Stomach (tissue), 9 donors: ENCODE results near the gene ANGPTL7. TPM values are rescaled to one million over a fixed set of nuclear protein-coding genes. Genes with fewer than 3 reads are reported as not detected.

Experiments
- DNase-seq, 2 donors: peaks; one replicate each; pipeline versions ENCODE4 v3.0.0 to v3.0.0-alpha.2; 2013 to 2019
- H3K27ac ChIP-seq, 5 donors: fragments of 200-600 bp in 4 of 5; sonication (generic) in 4 of 5; one replicate each; pipeline ENCODE4 v1.5.1; 2013 to 2019; ENCODE audit warnings: mild to moderate bottlenecking in 1 of 5, moderate library complexity in 1 of 5
- H3K27me3 ChIP-seq, 3 donors: fragments of 200-600 bp; sonication (generic); one replicate each; pipeline ENCODE4 v1.5.1; 2017 to 2019; ENCODE audit warnings: mixed run types in 1 of 3
- H3K36me3 ChIP-seq, 4 donors: fragments of 200-600 bp; sonication (generic); 1 replicate in 3 of 4; 2 replicates in 1 of 4; pipeline ENCODE4 v1.5.1; 2016 to 2019
- H3K4me1 ChIP-seq, 4 donors: fragments of 200-600 bp; sonication (generic); one replicate each; pipeline ENCODE4 v1.5.1; 2016 to 2019
- H3K4me3 ChIP-seq, 4 donors: fragments of 200-600 bp; sonication (generic) in 3 of 4; one replicate each; pipeline ENCODE4 v1.5.1; 2016 to 2019; ENCODE audit warnings: mild to moderate bottlenecking in 1 of 4
- H3K9me3 ChIP-seq, 4 donors: fragments of 200-600 bp; sonication (generic); one replicate each; pipeline ENCODE4 v1.5.1; 2016 to 2019
- CTCF ChIP-seq, 7 experiments: fragments of 450-650 bp in 4 of 7; fragments of 200-600 bp in 3 of 7; sonication (generic) in 3 of 7; IDR thresholded peaks; one replicate each; pipeline ENCODE4 v1.5.1; 2016 to 2019; ENCODE audit warnings: antibody characterized with exemption in 7 of 7, control low read depth in 2 of 7, mild to moderate bottlenecking in 1 of 7
- EP300 ChIP-seq: sonication (generic); formaldehyde crosslinking; IDR thresholded peaks from one replicate; pipeline ENCODE4 v1.6.1; 2017; ENCODE audit warnings: antibody characterized with exemption
- POLR2A ChIP-seq, 4 donors: fragments of 450-650 bp; IDR thresholded peaks; one replicate each; pipeline ENCODE4 v1.6.1; 2016; ENCODE audit warnings: antibody characterized with exemption in 4 of 4, control low read depth in 2 of 4, mild to moderate bottlenecking in 1 of 4, moderate library complexity in 1 of 4
- POLR2AphosphoS5 ChIP-seq, 3 donors: sonication (generic); formaldehyde crosslinking; IDR thresholded peaks; one replicate each; pipeline ENCODE4 v1.6.1; 2016; ENCODE audit warnings: antibody characterized with exemption in 3 of 3
- WGBS, 5 donors: extraction: QIAGEN DNeasy Blood & Tissue Kit in 3 of 5; methylation state at CpG; one replicate each; pipeline versions ENCODE4 v1.1.5 to v1.1.7; 2013 to 2018; 5-methylcytosine and 5-hydroxymethylcytosine counted together
- intact Hi-C: fragments of 100-400 bp; cut with DNase I; formaldehyde crosslinking; loops from one replicate; pipeline ENCODE4 v1.15.1; 2023; ENCODE audit warnings: low total_unique reads
- polyA plus RNA-seq, 3 donors: library from polyadenylated mRNA; stranded (reverse); fragments of 200-250 nt; gene quantifications; one replicate each; pipeline ENCODE4 v1.2.3, GENCODE V29; 2013
- total RNA-seq, 5 donors: library from RNA; depleted of rRNA; stranded (reverse); fragments of >200 nt; gene quantifications; one replicate each; pipeline versions ENCODE4 v1.1.0 to v1.2.3, GENCODE V29; 2014 to 2016
- donor health status: healthy with polysubstance abuse.
- donor health status: Bipolar disorder and iron deficiency.
- donor health status: healthy.

ANGPTL7 gene
- total and polyA plus RNA-seq, 8 donors, result 0.55 to 2.6 (median 1.6) TPM; not detected in 5

GRCh38 chr1:11144570-11145256, 44.4 kb upstream of the ANGPTL7 start:
- 76 to 89% (median 86%) methylated on average over 12 of the region's 12 CpGs for WGBS, 5 donors
- Histone ChIP-seq H3K4me3 (no peak overlapping the region), H3K36me3 (peaks cover 61 to 98% (median 96%) of the 10 kb centered on the region in 4 donors), H3K27ac (no peak overlapping the region), H3K4me1 (no peaks in the 10 kb centered on the region), H3K9me3 (no peaks in the 10 kb centered on the region), H3K27me3 (no peaks in the 10 kb centered on the region)
- TF ChIP-seq CTCF (IDR thresholded peaks at IDR 0.05) (no peak), EP300 (no peak), POLR2A (IDR thresholded peaks at IDR 0.05) (no peak), POLR2AphosphoS5 (IDR thresholded peaks at IDR 0.05) (no peak)
- intact Hi-C loops, result no loop called here
- no peak for DNase-seq

- 94 to 99% (median 95%) methylated on average over 5 to 6 of the region's 6 CpGs for WGBS, 5 donors
- intact Hi-C loops, result no loop called here
- peaks cover 0 to 5% (median 0%) of the 10 kb centered on the region in 4 donors for H3K4me1 ChIP-seq
- no peak for TF ChIP-seq CTCF (IDR thresholded peaks at IDR 0.05)
- no peak for TF ChIP-seq EP300
- TF ChIP-seq POLR2AphosphoS5 (IDR thresholded peaks at IDR 0.05), result no peak
- no peak for TF ChIP-seq POLR2A (IDR thresholded peaks at IDR 0.05)
- no peaks in the 10 kb centered on the region for H3K9me3 ChIP-seq
- peaks cover 57 to 99% (median 95%) of the 10 kb centered on the region in 4 donors for H3K36me3 ChIP-seq
- DNase-seq, result no peak
- H3K27me3 ChIP-seq, result no peaks in the 10 kb centered on the region
- no peak overlapping the region for H3K4me3 ChIP-seq
- no peak overlapping the region for H3K27ac ChIP-seq
These were observed 43.4 kb upstream of the ANGPTL7 start for GRCh38 chr1:11145741-11146140.

- H3K36me3 ChIP-seq, result peaks cover 57 to 100% (median 95%) of the 10 kb centered on the region in 4 donors
These were observed 41.9 kb upstream of the ANGPTL7 start for GRCh38 chr1:11147197-11147770.

GRCh38 chr1:11150326-11150725, 38.8 kb upstream of the ANGPTL7 start:
- H3K4me1 ChIP-seq, result peaks cover 0 to 16% (median 4%) of the 10 kb centered on the region in 4 donors
- H3K36me3 ChIP-seq, result peaks cover 44 to 94% (median 90%) of the 10 kb centered on the region in 4 donors
- intact Hi-C loops, result no loop called here
- no peak for TF ChIP-seq CTCF (IDR thresholded peaks at IDR 0.05)
- H3K9me3 ChIP-seq, result no peaks in the 10 kb centered on the region
- no peak overlapping the region for H3K4me3 ChIP-seq
- DNase-seq, result peak in 1 of 2 donors; percentile 74
- no peaks in the 10 kb centered on the region for H3K27me3 ChIP-seq
- 65 to 92% (median 87%) methylated on average over 3 of the region's 3 CpGs for WGBS, 5 donors
- no peak overlapping the region for H3K27ac ChIP-seq

More at GRCh38 chr1:11147197-11147770, 41.9 kb upstream of the ANGPTL7 start:
- no peak overlapping the region for H3K27ac ChIP-seq
- H3K27me3 ChIP-seq, result no peaks in the 10 kb centered on the region
- intact Hi-C loops, result no loop called here
- no peaks in the 10 kb centered on the region for H3K9me3 ChIP-seq
- H3K4me3 ChIP-seq, result no peak overlapping the region
- H3K4me1 ChIP-seq, result peaks cover 0 to 11% (median 2%) of the 10 kb centered on the region in 4 donors
- DNase-seq, result no peak
- no peak for TF ChIP-seq EP300
- TF ChIP-seq CTCF (IDR thresholded peaks at IDR 0.05), result no peak
- no peak for TF ChIP-seq POLR2A (IDR thresholded peaks at IDR 0.05)
- no peak for TF ChIP-seq POLR2AphosphoS5 (IDR thresholded peaks at IDR 0.05)
- WGBS, 5 donors, result 82 to 91% (median 88%) methylated on average over 4 of the region's 4 CpGs
